HepG2 (cell line): Measurements from ENCODE around the gene MXRA8.

Experiments
- BRCA1 ChIP-seq: sonication (generic); formaldehyde crosslinking; IDR thresholded peaks from 2 replicates; pipeline ENCODE4 v1.4.0; 2020; ENCODE audit warnings: missing genetic modification reagents
- NFKB2 ChIP-seq: sonication (generic); formaldehyde crosslinking; IDR thresholded peaks from 2 replicates; pipeline ENCODE4 v1.4.0; 2020; ENCODE audit warnings: missing genetic modification reagents, borderline replicate concordance

GRCh38 chr1:1329304-1330210 is 28.8 kb downstream of the MXRA8 start:
- TF ChIP-seq NFKB2 (CRISPR knock-in tag) (no peak), BRCA1 (CRISPR knock-in tag) (no peak)
